Measurements from ENCODE around the gene ZSCAN5A.
"Not testable (repeated sequence)": the region's sequence is repeated elsewhere in the genome, so short reads cannot be mapped to it uniquely, and the experiment has no call there.

- TF ChIP-seq YY1 (tag by site-specific recombination; IDR thresholded peaks at IDR 0.05); CTCF (tag by site-specific recombination; IDR thresholded peaks at IDR 0.05); ZBTB7A (tag by site-specific recombination; IDR thresholded peaks at IDR 0.05; ENCODE audit: low read depth); ZNF366 (tag by site-specific recombination; conservative IDR thresholded peaks at IDR 0.05); ZBTB26 (tag by site-specific recombination; optimal IDR thresholded peaks at IDR 0.05): not testable (repeated sequence)
Observed at GRCh38 chr19:56175861-56176307, 138.8 kb downstream of the ZSCAN5A start, which contains the start of gene GALP.
